Peyer's patch (tissue), 4 donors: ENCODE data around the gene MEGF6. TPM values are rescaled to one million over a fixed set of nuclear protein-coding genes. Genes with fewer than 3 reads are reported as not detected.

Source experiments
- DNase-seq, 3 donors: peaks; one replicate each; pipeline ENCODE4 v3.0.0-alpha.2; 2017 to 2019
- H3K27ac ChIP-seq, 4 donors: fragments of 200-600 bp; sonication (generic); one replicate each; pipeline ENCODE4 v1.5.1; 2016 to 2019
- H3K27me3 ChIP-seq, 2 donors: fragments of 200-600 bp; sonication (generic); one replicate each; pipeline ENCODE4 v1.5.1; 2019
- H3K36me3 ChIP-seq, 3 donors: fragments of 200-600 bp; sonication (generic); one replicate each; pipeline ENCODE4 v1.5.1; 2016 to 2019
- H3K4me1 ChIP-seq, 4 donors: fragments of 200-600 bp; sonication (generic); one replicate each; pipeline ENCODE4 v1.5.1; 2016 to 2019
- H3K4me3 ChIP-seq, 4 donors: fragments of 200-600 bp; sonication (generic); 1 replicate in 3 of 4; 2 replicates in 1 of 4; pipeline ENCODE4 v1.5.1; 2016 to 2019; ENCODE audit warnings: mild to moderate bottlenecking in 1 of 4
- H3K9me3 ChIP-seq, 4 donors: fragments of 200-600 bp; sonication (generic); one replicate each; pipeline ENCODE4 v1.5.1; 2016 to 2019; ENCODE audit warnings: mild to moderate bottlenecking in 1 of 4
- POLR2A ChIP-seq, 2 donors: fragments of 450-650 bp; IDR thresholded peaks; one replicate each; pipeline ENCODE4 v1.5.1; 2017; ENCODE audit warnings: antibody characterized with exemption in 2 of 2, mild to moderate bottlenecking in 2 of 2, moderate library complexity in 2 of 2
- total RNA-seq, 4 donors: library from RNA; depleted of rRNA; stranded (reverse); fragments of >200 nt; gene quantifications; one replicate each; pipeline ENCODE4 v1.1.0, GENCODE V29; 2016
- TF ChIP-seq, protein P1 (sequence below), 6 experiments: fragments of 450-650 bp in 4 of 6; fragments of 200-600 bp in 2 of 6; sonication (generic) in 1 of 6; IDR thresholded peaks; one replicate each; pipeline ENCODE4 v1.5.1; 2017 to 2019; ENCODE audit warnings: antibody characterized with exemption in 6 of 6, mild to moderate bottlenecking in 3 of 6, moderate library complexity in 1 of 6

The MEGF6 gene
- total RNA-seq, 4 donors from 2014 or later: 2.5 to 61.1 (median 11.1) TPM

DNA sequence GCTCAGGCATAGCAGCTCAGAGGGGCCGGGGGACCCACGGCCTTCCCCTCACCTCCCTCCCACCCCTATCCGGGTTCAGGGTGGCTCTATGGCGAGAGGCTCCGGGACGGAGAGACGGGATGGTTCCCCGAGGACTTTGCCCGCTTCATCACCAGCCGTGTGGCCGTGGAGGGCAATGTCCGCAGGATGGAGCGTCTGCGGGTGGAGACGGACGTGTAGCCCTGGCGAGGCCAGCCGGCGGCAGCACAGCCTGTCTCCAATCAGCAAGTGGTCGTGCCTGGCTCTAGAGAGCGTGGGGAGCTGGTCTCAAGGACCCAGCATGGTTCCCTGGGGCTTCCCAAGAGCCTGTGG lies 131.0 kb downstream of the MEGF6 start:
- peak in 2 of 3 donors; percentile 88 to 93 for DNase-seq
- peaks cover 0 to 48% (median 5%) of the 10 kb centered on the region in 4 donors for H3K4me1 ChIP-seq
- H3K27ac ChIP-seq: peak overlapping the region in 3 of 4 donors; percentile 63 to 91 (median 88)
- TF ChIP-seq POLR2A (IDR thresholded peaks at IDR 0.05): peak; percentile 53 to 66
- TF ChIP-seq, protein P1, sequence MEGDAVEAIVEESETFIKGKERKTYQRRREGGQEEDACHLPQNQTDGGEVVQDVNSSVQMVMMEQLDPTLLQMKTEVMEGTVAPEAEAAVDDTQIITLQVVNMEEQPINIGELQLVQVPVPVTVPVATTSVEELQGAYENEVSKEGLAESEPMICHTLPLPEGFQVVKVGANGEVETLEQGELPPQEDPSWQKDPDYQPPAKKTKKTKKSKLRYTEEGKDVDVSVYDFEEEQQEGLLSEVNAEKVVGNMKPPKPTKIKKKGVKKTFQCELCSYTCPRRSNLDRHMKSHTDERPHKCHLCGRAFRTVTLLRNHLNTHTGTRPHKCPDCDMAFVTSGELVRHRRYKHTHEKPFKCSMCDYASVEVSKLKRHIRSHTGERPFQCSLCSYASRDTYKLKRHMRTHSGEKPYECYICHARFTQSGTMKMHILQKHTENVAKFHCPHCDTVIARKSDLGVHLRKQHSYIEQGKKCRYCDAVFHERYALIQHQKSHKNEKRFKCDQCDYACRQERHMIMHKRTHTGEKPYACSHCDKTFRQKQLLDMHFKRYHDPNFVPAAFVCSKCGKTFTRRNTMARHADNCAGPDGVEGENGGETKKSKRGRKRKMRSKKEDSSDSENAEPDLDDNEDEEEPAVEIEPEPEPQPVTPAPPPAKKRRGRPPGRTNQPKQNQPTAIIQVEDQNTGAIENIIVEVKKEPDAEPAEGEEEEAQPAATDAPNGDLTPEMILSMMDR (IDR thresholded peaks at IDR 0.05): peak in 1 of 6 experiments; percentile 20
- H3K4me3 ChIP-seq: peak overlapping the region in 1 of 4 donors; percentile 19
- H3K36me3 ChIP-seq: peaks cover 0 to 14% (median 0%) of the 10 kb centered on the region in 3 donors
- H3K27me3 ChIP-seq: no peaks in the 10 kb centered on the region
- H3K9me3 ChIP-seq: no peaks in the 10 kb centered on the region

DNA sequence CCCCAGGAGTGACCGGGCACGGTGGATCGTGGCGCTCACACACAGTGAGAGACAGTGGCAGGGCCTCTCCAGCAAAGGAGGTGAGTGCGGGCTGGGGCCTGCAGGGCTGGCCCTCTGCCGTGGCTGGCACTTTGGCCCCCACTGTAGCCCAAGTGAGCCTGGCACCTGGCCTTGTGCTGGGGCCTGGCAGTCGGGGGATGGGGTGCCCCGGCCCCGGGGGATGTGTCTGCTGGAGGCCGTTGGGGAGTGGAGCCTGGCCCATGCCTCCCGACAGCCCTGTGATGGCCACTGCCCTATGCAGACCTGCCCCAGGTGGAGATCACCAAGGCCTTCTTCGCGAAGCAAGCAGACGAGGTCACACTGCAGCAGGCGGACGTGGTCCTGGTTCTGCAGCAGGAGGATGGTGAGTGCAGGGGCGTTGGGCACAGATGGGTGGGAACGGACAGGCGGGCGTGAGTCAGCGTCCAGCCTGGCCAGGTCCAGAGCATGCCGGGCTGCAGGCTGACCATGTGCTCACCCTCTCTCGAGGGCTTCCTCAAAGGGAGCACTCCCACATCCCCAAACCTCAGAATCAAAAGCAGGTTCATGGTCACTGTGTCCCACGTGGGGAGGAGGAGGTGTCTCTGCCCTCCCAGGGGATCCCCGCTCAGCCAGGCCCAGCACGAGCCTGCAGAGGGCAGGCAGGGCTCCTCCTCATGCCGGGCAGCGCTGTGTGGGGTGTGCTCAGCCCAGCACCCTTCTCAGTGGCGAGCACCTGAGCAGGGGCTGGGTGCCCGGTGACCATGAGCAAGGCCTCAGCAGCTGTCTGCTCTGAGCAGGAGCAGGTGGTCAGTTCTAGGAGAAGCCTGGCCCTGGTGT lies 131.6 kb downstream of the MEGF6 start:
- TF ChIP-seq POLR2A (IDR thresholded peaks at IDR 0.05): no peak
- TF ChIP-seq, protein P1 (IDR thresholded peaks at IDR 0.05): no peak
- peak overlapping the region in 3 of 4 donors; percentile 63 to 91 (median 88) for H3K27ac ChIP-seq
- H3K36me3 ChIP-seq: peaks cover 0 to 14% (median 0%) of the 10 kb centered on the region in 3 donors
- peaks cover 0 to 48% (median 5%) of the 10 kb centered on the region in 4 donors for H3K4me1 ChIP-seq
- no peak for DNase-seq
- no peaks in the 10 kb centered on the region for H3K9me3 ChIP-seq
- no peaks in the 10 kb centered on the region for H3K27me3 ChIP-seq
- H3K4me3 ChIP-seq: peak overlapping the region in 1 of 4 donors; percentile 14

DNA sequence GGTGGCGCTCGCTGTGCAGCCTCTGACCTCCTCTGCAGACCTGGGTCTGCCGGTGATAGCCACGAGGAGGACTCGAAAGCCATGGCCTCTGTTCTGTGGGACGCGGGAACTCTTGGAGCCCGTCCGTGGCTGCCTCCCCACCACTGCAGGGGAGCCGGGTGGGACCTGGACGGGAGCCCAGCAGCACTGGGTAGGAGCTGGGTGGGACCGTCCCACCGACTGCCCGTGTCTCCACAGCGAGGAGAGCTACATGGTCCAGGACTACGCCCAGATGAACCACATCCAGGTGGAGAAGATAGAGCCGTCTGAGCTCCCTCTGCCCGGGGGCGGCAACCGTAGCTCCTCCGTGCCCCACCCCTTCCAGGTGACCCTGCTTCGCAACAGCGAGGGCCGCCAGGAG lies 133.1 kb downstream of the MEGF6 start:
- no peak overlapping the region for H3K4me3 ChIP-seq
- no peaks in the 10 kb centered on the region for H3K9me3 ChIP-seq
- peaks cover 0 to 23% (median 0%) of the 10 kb centered on the region in 3 donors for H3K36me3 ChIP-seq
- no peak for DNase-seq
- no peaks in the 10 kb centered on the region for H3K27me3 ChIP-seq
- H3K27ac ChIP-seq: no peak overlapping the region
- peaks cover 0 to 38% (median 5%) of the 10 kb centered on the region in 4 donors for H3K4me1 ChIP-seq
- TF ChIP-seq, protein P1 (IDR thresholded peaks at IDR 0.05): no peak
- TF ChIP-seq POLR2A (IDR thresholded peaks at IDR 0.05): no peak

GRCh38 chr1:3477241-3477995 lies 133.9 kb downstream of the MEGF6 start:
- no peak overlapping the region for H3K4me3 ChIP-seq
- TF ChIP-seq POLR2A (IDR thresholded peaks at IDR 0.05): no peak
- TF ChIP-seq, protein P1 (IDR thresholded peaks at IDR 0.05): no peak
- no peak overlapping the region for H3K27ac ChIP-seq
- peaks cover 0 to 30% (median 5%) of the 10 kb centered on the region in 4 donors for H3K4me1 ChIP-seq
- H3K9me3 ChIP-seq: no peaks in the 10 kb centered on the region
- no peaks in the 10 kb centered on the region for H3K27me3 ChIP-seq
- no peak for DNase-seq
- peaks cover 0 to 26% (median 0%) of the 10 kb centered on the region in 3 donors for H3K36me3 ChIP-seq

- no peaks in the 10 kb centered on the region for H3K9me3 ChIP-seq
- H3K36me3 ChIP-seq: peaks cover 0 to 31% (median 0%) of the 10 kb centered on the region in 3 donors
- peaks cover 0 to 29% (median 5%) of the 10 kb centered on the region in 4 donors for H3K4me1 ChIP-seq
- no peak overlapping the region for H3K27ac ChIP-seq
- no peak for DNase-seq
- no peaks in the 10 kb centered on the region for H3K27me3 ChIP-seq
- no peak for TF ChIP-seq POLR2A (IDR thresholded peaks at IDR 0.05)
- TF ChIP-seq, protein P1 (IDR thresholded peaks at IDR 0.05): no peak
- H3K4me3 ChIP-seq: no peak overlapping the region
Measured at GRCh38 chr1:3476666-3477065, 134.6 kb downstream of the MEGF6 start.
